Ishikawa (cell line): ENCODE results near the gene IGDCC3.

Experiments
- CEBPB ChIP-seq: IDR thresholded peaks from 2 replicates; pipeline ENCODE4 v1.6.1; 2012
- CREB1 ChIP-seq: IDR thresholded peaks from 2 replicates; pipeline ENCODE4 v1.6.1; 2012; ENCODE audit warnings: low read depth
- EGR1 ChIP-seq: IDR thresholded peaks from 2 replicates; pipeline ENCODE4 v1.6.1; 2012
- EP300 ChIP-seq: IDR thresholded peaks from 2 replicates; pipeline ENCODE4 v1.6.1; 2012; ENCODE audit warnings: borderline replicate concordance
- FOXM1 ChIP-seq: IDR thresholded peaks from 2 replicates; pipeline ENCODE4 v1.6.1; 2012; ENCODE audit warnings: low read depth, borderline replicate concordance
- MAX ChIP-seq: IDR thresholded peaks from 2 replicates; pipeline ENCODE4 v1.6.1; 2012
- NFIC ChIP-seq: IDR thresholded peaks from 2 replicates; pipeline ENCODE4 v1.6.1; 2012
- RAD21 ChIP-seq: IDR thresholded peaks from 2 replicates; pipeline ENCODE4 v1.6.1; 2012; ENCODE audit warnings: low read depth
- REST ChIP-seq: IDR thresholded peaks from 2 replicates; pipeline ENCODE4 v1.6.1; 2012; ENCODE audit warnings: low read depth, mild to moderate bottlenecking
- TAF1 ChIP-seq: IDR thresholded peaks from 2 replicates; pipeline ENCODE4 v1.6.1; 2012; ENCODE audit warnings: low read depth, mild to moderate bottlenecking
- TCF12 ChIP-seq: IDR thresholded peaks from 2 replicates; pipeline ENCODE4 v1.6.1; 2012; ENCODE audit warnings: low read depth
- TEAD4 ChIP-seq: IDR thresholded peaks from 2 replicates; pipeline ENCODE4 v1.6.1; 2012
- USF1 ChIP-seq: IDR thresholded peaks from 2 replicates; pipeline ENCODE4 v1.6.1; 2012
- YY1 ChIP-seq: IDR thresholded peaks from 2 replicates; pipeline ENCODE4 v1.6.1; 2012; ENCODE audit warnings: low read depth
- ZBTB7A ChIP-seq: IDR thresholded peaks from 2 replicates; pipeline ENCODE4 v1.6.1; 2012; ENCODE audit warnings: low read depth

Gene IGDCC3

GRCh38 chr15:65343374-65343981 lies 34.3 kb downstream of the IGDCC3 start:
- TF ChIP-seq ZBTB7A (no peak), YY1 (no peak), EP300 (no peak), NFIC (no peak), CEBPB (no peak), USF1 (no peak), REST (no peak), EGR1 (no peak), RAD21 (no peak), MAX (no peak), TEAD4 (no peak), TAF1 (no peak), FOXM1 (no peak), TCF12 (no peak), CREB1 (no peak)

- no peak for TF ChIP-seq ZBTB7A
- no peak for TF ChIP-seq EGR1
- no peak for TF ChIP-seq TAF1
- TF ChIP-seq USF1, result no peak
Observed at GRCh38 chr15:65342493-65342892, 35.3 kb downstream of the IGDCC3 start.

GRCh38 chr15:65339920-65340319 lies 37.9 kb downstream of the IGDCC3 start:
- no peak for TF ChIP-seq NFIC
- no peak for TF ChIP-seq TCF12
- TF ChIP-seq YY1, result no peak
- no peak for TF ChIP-seq CEBPB
- no peak for TF ChIP-seq FOXM1
- TF ChIP-seq REST, result no peak
- no peak for TF ChIP-seq TAF1
- TF ChIP-seq ZBTB7A, result no peak
- no peak for TF ChIP-seq USF1
- no peak for TF ChIP-seq TEAD4
- TF ChIP-seq RAD21, result no peak
- TF ChIP-seq EGR1, result no peak
- no peak for TF ChIP-seq EP300
- TF ChIP-seq MAX, result no peak
- TF ChIP-seq CREB1, result no peak

- TF ChIP-seq EGR1 (no peak), NFIC (no peak), EP300 (no peak), USF1 (no peak), RAD21 (no peak), TCF12 (no peak), REST (no peak), CEBPB (no peak), CREB1 (no peak), TAF1 (no peak), ZBTB7A (no peak), TEAD4 (no peak), YY1 (no peak)
Observed at GRCh38 chr15:65339416-65339815, 38.4 kb downstream of the IGDCC3 start.
